ENCODE results near the gene ALS2.

DNA sequence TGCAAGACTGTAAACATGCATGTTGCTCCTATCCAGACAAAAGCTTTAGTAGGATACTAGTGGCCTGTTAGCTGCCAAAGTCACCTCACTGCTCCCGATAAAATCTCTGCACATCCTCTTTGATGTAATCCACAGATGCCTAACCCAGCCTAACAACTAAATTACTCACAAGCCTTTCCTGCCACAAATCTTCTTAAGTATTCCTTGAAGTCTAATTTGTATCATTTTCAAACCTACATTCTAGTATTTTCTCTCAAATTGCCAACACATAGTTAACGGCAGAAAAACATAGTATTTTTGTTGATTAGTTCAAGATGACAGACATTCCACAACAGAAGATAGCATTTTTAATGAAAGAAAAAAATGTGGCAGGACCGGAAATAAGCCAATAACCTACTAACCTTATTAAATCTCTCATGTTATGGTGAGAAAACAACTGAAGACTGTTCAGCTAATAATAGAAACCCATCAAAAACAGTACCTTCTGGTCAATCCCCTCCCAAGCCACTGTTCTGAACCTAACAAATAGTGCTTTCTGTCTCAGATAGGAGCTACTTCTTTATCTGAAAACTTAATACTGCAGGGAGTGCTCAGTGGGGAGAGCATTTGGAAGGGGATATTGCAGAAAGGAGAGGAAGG lies 82.0 kb downstream of the ALS2 start, which contains the start of gene MPP4:
- TF ChIP-seq, protein P1, sequence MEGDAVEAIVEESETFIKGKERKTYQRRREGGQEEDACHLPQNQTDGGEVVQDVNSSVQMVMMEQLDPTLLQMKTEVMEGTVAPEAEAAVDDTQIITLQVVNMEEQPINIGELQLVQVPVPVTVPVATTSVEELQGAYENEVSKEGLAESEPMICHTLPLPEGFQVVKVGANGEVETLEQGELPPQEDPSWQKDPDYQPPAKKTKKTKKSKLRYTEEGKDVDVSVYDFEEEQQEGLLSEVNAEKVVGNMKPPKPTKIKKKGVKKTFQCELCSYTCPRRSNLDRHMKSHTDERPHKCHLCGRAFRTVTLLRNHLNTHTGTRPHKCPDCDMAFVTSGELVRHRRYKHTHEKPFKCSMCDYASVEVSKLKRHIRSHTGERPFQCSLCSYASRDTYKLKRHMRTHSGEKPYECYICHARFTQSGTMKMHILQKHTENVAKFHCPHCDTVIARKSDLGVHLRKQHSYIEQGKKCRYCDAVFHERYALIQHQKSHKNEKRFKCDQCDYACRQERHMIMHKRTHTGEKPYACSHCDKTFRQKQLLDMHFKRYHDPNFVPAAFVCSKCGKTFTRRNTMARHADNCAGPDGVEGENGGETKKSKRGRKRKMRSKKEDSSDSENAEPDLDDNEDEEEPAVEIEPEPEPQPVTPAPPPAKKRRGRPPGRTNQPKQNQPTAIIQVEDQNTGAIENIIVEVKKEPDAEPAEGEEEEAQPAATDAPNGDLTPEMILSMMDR (IDR thresholded peaks at IDR 0.05): no peak
- no peak for TF ChIP-seq REST (IDR thresholded peaks at IDR 0.05; ENCODE audit: insufficient read depth in 1 of 2, low read depth in 2 of 2, low read length in 1 of 2)
- no peak for TF ChIP-seq POLR2AphosphoS5 (IDR thresholded peaks at IDR 0.05; ENCODE audit: low read depth, low read length)

All from Panc1 (cell line).